SK-N-SH (cell line): ENCODE data around the gene GLI2. TPM values are rescaled to one million over a fixed set of nuclear protein-coding genes. Genes with fewer than 3 reads are reported as not detected.

Experiments used
- CTCF ChIA-PET: fragments of 300-600, 350-600 bp; formaldehyde crosslinking; extraction: SDS; loops from one replicate; lab custom pipeline; 2021; lab: Yijun Ruan, JAX
- POLR2A ChIA-PET: fragments of 350-600 bp; sonication (Branson Sonifier 250); formaldehyde crosslinking; extraction: SDS; loops from one replicate; lab custom pipeline; 2020; ENCODE audit warnings: antibody characterized with exemption, inconsistent platforms; lab: Yijun Ruan, JAX
- DNase-seq: peaks from one replicate; pipeline ENCODE4 v3.0.0; 2012
- H2AFZ ChIP-seq: fragments of 200-600 bp; sonication (generic); 2 replicates; pipeline ENCODE4 v1.8.1; 2016; ENCODE audit warnings: antibody characterized with exemption, mild to moderate bottlenecking, low read depth
- H3F3A ChIP-seq: fragments of 200-600 bp; sonication (generic); replicated peaks from 2 replicates; pipeline ENCODE3; 2016; ENCODE audit warnings: antibody characterized with exemption, mild to moderate bottlenecking; ENCODE audit not compliant: insufficient read depth
- H3K27ac ChIP-seq, 2 experiments: fragments of 200-500 bp in 1 of 2; fragments of 200-600 bp in 1 of 2; sonication (Bioruptor generic) in 1 of 2; sonication (generic), shearing (Covaris generic) in 1 of 2; 2 replicates each; pipeline versions ENCODE4 v1.5.1 to v1.6.1; 2014 to 2016; ENCODE audit warnings: low read depth in 2 of 2, inconsistent platforms in 1 of 2, low read length in 1 of 2, mild to moderate bottlenecking in 1 of 2, mixed read lengths in 1 of 2
- H3K27me3 ChIP-seq: fragments of 200-600 bp; sonication (generic), shearing (Covaris generic); 2 replicates; pipeline ENCODE4 v1.6.1; 2016; ENCODE audit warnings: mixed run types; ENCODE audit not compliant: insufficient read depth
- H3K36me3 ChIP-seq, 2 experiments: fragments of 200-500 bp in 1 of 2; fragments of 200-600 bp in 1 of 2; sonication (Bioruptor generic) in 1 of 2; sonication (generic) in 1 of 2; replicated peaks in 1 of 2; 2 replicates each; pipeline versions ENCODE3 to v1.5.1; 2014 to 2016; ENCODE audit warnings: low read length in 1 of 2, mild to moderate bottlenecking in 1 of 2; ENCODE audit not compliant: insufficient read depth in 2 of 2, control insufficient read depth in 1 of 2
- H3K4me1 ChIP-seq, 2 experiments: fragments of 200-500 bp in 1 of 2; fragments of 200-600 bp in 1 of 2; sonication (Bioruptor generic) in 1 of 2; sonication (generic), shearing (Covaris generic) in 1 of 2; 2 replicates each; pipeline versions ENCODE4 v1.5.1 to v1.6.1; 2014 to 2016; ENCODE audit warnings: low read depth in 1 of 2, low read length in 1 of 2, mixed run types in 1 of 2; ENCODE audit not compliant: insufficient read depth in 2 of 2, control insufficient read depth in 1 of 2
- H3K4me2 ChIP-seq: fragments of 200-600 bp; sonication (generic), shearing (Covaris generic); 2 replicates; pipeline ENCODE4 v1.6.1; 2017; ENCODE audit warnings: mixed run types
- H3K4me3 ChIP-seq, 2 experiments: fragments of 200-500 bp in 1 of 2; fragments of 200-600 bp in 1 of 2; sonication (Bioruptor generic) in 1 of 2; sonication (generic), shearing (Covaris generic) in 1 of 2; 2 replicates each; pipeline versions ENCODE4 v1.5.1 to v1.8.1; 2014 to 2016; ENCODE audit warnings: low read depth in 2 of 2, inconsistent platforms in 1 of 2, low read length in 1 of 2, mild to moderate bottlenecking in 1 of 2, mixed read lengths in 1 of 2, moderate library complexity in 1 of 2
- H3K79me2 ChIP-seq: fragments of 200-600 bp; sonication (generic); 2 replicates; pipeline ENCODE4 v1.8.1; 2017; ENCODE audit warnings: mild to moderate bottlenecking; ENCODE audit not compliant: insufficient read depth
- H3K9ac ChIP-seq: fragments of 200-600 bp; sonication (generic); 2 replicates; pipeline ENCODE4 v1.6.1; 2017; ENCODE audit warnings: mixed run types
- H3K9me2 ChIP-seq: fragments of 200-600 bp; sonication (generic); 2 replicates; pipeline ENCODE4 v1.6.1; 2017; ENCODE audit warnings: mixed run types
- H3K9me3 ChIP-seq: fragments of 200-600 bp; sonication (generic); 2 replicates; pipeline ENCODE4 v1.6.1; 2017; ENCODE audit warnings: mixed run types, mild to moderate bottlenecking, moderate library complexity
- H4K20me1 ChIP-seq: fragments of 200-600 bp; sonication (generic); 2 replicates; pipeline ENCODE4 v1.6.1; 2017; ENCODE audit warnings: mild to moderate bottlenecking, mixed run types; ENCODE audit not compliant: insufficient read depth
- ELF1 ChIP-seq: IDR thresholded peaks from 2 replicates; pipeline ENCODE4 v1.4.0; 2012
- EP300 ChIP-seq, 2 experiments: IDR thresholded peaks; 2 replicates each; pipeline versions ENCODE4 v1.4.0 to v1.6.1; 2012; ENCODE audit warnings: borderline replicate concordance in 1 of 2, low read depth in 1 of 2, low read length in 1 of 2
- FOXJ3 ChIP-seq: sonication (generic); formaldehyde crosslinking; IDR thresholded peaks from 2 replicates; pipeline ENCODE4 v1.5.1; 2020; ENCODE audit warnings: mild to moderate bottlenecking, missing genetic modification reagents
- FOXM1 ChIP-seq: IDR thresholded peaks from 2 replicates; pipeline ENCODE4 v1.4.0; 2012; ENCODE audit warnings: low read depth, mild to moderate bottlenecking
- JUND ChIP-seq: IDR thresholded peaks from 2 replicates; pipeline ENCODE4 v1.4.0; 2012
- MXI1 ChIP-seq: IDR thresholded peaks from 2 replicates; pipeline ENCODE4 v1.6.1; 2012; ENCODE audit warnings: mild to moderate bottlenecking, low read depth, low read length, improper control_type of control experiment
- NFIC ChIP-seq: IDR thresholded peaks from 2 replicates; pipeline ENCODE4 v1.4.0; 2012; ENCODE audit warnings: borderline replicate concordance
- PBX3 ChIP-seq: IDR thresholded peaks from 2 replicates; pipeline ENCODE4; 2012
- POLR2AphosphoS5 ChIP-seq: IDR thresholded peaks from 2 replicates; pipeline ENCODE4 v1.6.1; 2012; ENCODE audit warnings: low read depth, low read length
- RFX5 ChIP-seq: IDR thresholded peaks from 2 replicates; pipeline ENCODE4 v1.6.1; 2012; ENCODE audit warnings: mild to moderate bottlenecking, improper control_type of control experiment, low read length
- SIN3A ChIP-seq: IDR thresholded peaks from 2 replicates; pipeline ENCODE4 v1.6.1; 2012; ENCODE audit warnings: low read depth, mild to moderate bottlenecking, low read length, moderate library complexity, borderline replicate concordance
- TAF1 ChIP-seq: IDR thresholded peaks from 2 replicates; pipeline ENCODE4 v1.6.1; 2012; ENCODE audit warnings: low read depth, mild to moderate bottlenecking, low read length, moderate library complexity, borderline replicate concordance
- TEAD4 ChIP-seq: IDR thresholded peaks from 2 replicates; pipeline ENCODE4 v1.4.0; 2012; ENCODE audit warnings: mild to moderate bottlenecking, borderline replicate concordance; ENCODE audit not compliant: insufficient read depth
- YY1 ChIP-seq: IDR thresholded peaks from 2 replicates; pipeline ENCODE4 v1.4.0; 2012; ENCODE audit warnings: low read depth, mild to moderate bottlenecking
- WGBS: methylation state at CpG from one replicate; pipeline ENCODE4 v1.1.6; 2017; ENCODE audit warnings: low lambda C conversion rate; 5-methylcytosine and 5-hydroxymethylcytosine counted together
- polyA plus RNA-seq, 3 experiments: library from polyadenylated mRNA; depleted of rRNA; stranded (reverse); fragments of >200 nt; gene quantifications; 2 replicates each; pipeline ENCODE4 v1.2.3, GENCODE V29; 2012
- TF ChIP-seq, protein P1 (sequence below): IDR thresholded peaks from 2 replicates; pipeline ENCODE4 v1.6.1; 2012; ENCODE audit warnings: mild to moderate bottlenecking, low read depth, low read length, moderate library complexity
- TF ChIP-seq, protein P2 (sequence below): IDR thresholded peaks from 2 replicates; pipeline ENCODE4 v1.4.0; 2012; ENCODE audit warnings: low read depth, borderline replicate concordance
- TF ChIP-seq, protein P3 (sequence below): fragments of 150-350 bp; IDR thresholded peaks from 2 replicates; pipeline ENCODE4 v1.6.1; 2016; ENCODE audit warnings: mild to moderate bottlenecking, low read depth, low read length

GLI2 gene
- polyA plus RNA-seq, 1 of the 3 experiments (the other 2 are of a cell fraction) = 3.4 TPM

- H3K27ac ChIP-seq = no peak overlapping the region
- ChIA-PET POLR2A (no interaction called here), CTCF (interaction anchor here (1.5 to 2.5 kb wide), 4 partner anchors 46 to 338 kb away, joined by 3 to 9 read pairs (median 8); no protein-coding TSS in a partner anchor)
- H3K4me2 ChIP-seq = 0 out of 2 replicates have a peak overlapping the region, but pooled peaks have one; percentile 15
- peaks cover 53% of the 10 kb centered on the region for H4K20me1 ChIP-seq
- H2AFZ ChIP-seq = no peak overlapping the region
- no peaks in the 10 kb centered on the region for H3F3A ChIP-seq
- no peaks in the 10 kb centered on the region for H3K9me3 ChIP-seq
- H3K9ac ChIP-seq = no peak overlapping the region
- H3K36me3 ChIP-seq = no peaks in the 10 kb centered on the region
- H3K27me3 ChIP-seq = no peaks in the 10 kb centered on the region
- peak; percentile 68 for DNase-seq
- no peak overlapping the region for H3K4me3 ChIP-seq
- 65% methylated on average over 65 of the region's 81 CpGs for WGBS
- peaks cover 11 to 23% of the 10 kb centered on the region in 2 experiments; a peak in 3 of 4 replicates for H3K4me1 ChIP-seq
- peaks cover 96% of the 10 kb centered on the region for H3K79me2 ChIP-seq
- TF ChIP-seq, protein P1, sequence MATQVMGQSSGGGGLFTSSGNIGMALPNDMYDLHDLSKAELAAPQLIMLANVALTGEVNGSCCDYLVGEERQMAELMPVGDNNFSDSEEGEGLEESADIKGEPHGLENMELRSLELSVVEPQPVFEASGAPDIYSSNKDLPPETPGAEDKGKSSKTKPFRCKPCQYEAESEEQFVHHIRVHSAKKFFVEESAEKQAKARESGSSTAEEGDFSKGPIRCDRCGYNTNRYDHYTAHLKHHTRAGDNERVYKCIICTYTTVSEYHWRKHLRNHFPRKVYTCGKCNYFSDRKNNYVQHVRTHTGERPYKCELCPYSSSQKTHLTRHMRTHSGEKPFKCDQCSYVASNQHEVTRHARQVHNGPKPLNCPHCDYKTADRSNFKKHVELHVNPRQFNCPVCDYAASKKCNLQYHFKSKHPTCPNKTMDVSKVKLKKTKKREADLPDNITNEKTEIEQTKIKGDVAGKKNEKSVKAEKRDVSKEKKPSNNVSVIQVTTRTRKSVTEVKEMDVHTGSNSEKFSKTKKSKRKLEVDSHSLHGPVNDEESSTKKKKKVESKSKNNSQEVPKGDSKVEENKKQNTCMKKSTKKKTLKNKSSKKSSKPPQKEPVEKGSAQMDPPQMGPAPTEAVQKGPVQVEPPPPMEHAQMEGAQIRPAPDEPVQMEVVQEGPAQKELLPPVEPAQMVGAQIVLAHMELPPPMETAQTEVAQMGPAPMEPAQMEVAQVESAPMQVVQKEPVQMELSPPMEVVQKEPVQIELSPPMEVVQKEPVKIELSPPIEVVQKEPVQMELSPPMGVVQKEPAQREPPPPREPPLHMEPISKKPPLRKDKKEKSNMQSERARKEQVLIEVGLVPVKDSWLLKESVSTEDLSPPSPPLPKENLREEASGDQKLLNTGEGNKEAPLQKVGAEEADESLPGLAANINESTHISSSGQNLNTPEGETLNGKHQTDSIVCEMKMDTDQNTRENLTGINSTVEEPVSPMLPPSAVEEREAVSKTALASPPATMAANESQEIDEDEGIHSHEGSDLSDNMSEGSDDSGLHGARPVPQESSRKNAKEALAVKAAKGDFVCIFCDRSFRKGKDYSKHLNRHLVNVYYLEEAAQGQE = no peak
- no peak for TF ChIP-seq PBX3
- TF ChIP-seq ELF1 = no peak
- TF ChIP-seq EP300 (IDR thresholded peaks at IDR 0.05; ENCODE audit: borderline replicate concordance in 1 of 2, low read depth in 1 of 2, low read length in 1 of 2) = no peak
- TF ChIP-seq FOXJ3 (CRISPR knock-in tag) = no peak
- TF ChIP-seq, protein P2, sequence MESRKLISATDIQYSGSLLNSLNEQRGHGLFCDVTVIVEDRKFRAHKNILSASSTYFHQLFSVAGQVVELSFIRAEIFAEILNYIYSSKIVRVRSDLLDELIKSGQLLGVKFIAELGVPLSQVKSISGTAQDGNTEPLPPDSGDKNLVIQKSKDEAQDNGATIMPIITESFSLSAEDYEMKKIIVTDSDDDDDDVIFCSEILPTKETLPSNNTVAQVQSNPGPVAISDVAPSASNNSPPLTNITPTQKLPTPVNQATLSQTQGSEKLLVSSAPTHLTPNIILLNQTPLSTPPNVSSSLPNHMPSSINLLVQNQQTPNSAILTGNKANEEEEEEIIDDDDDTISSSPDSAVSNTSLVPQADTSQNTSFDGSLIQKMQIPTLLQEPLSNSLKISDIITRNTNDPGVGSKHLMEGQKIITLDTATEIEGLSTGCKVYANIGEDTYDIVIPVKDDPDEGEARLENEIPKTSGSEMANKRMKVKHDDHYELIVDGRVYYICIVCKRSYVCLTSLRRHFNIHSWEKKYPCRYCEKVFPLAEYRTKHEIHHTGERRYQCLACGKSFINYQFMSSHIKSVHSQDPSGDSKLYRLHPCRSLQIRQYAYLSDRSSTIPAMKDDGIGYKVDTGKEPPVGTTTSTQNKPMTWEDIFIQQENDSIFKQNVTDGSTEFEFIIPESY = no peak
- TF ChIP-seq FOXM1 = no peak
- no peak for TF ChIP-seq NFIC
- TF ChIP-seq TAF1 = no peak
- TF ChIP-seq TEAD4 = no peak
- no peak for TF ChIP-seq JUND
- TF ChIP-seq YY1 = no peak
- no peak for TF ChIP-seq RFX5
- TF ChIP-seq, protein P3, sequence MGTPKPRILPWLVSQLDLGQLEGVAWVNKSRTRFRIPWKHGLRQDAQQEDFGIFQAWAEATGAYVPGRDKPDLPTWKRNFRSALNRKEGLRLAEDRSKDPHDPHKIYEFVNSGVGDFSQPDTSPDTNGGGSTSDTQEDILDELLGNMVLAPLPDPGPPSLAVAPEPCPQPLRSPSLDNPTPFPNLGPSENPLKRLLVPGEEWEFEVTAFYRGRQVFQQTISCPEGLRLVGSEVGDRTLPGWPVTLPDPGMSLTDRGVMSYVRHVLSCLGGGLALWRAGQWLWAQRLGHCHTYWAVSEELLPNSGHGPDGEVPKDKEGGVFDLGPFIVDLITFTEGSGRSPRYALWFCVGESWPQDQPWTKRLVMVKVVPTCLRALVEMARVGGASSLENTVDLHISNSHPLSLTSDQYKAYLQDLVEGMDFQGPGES = no peak
- no peak for TF ChIP-seq SIN3A
- no peak for TF ChIP-seq POLR2AphosphoS5
- TF ChIP-seq MXI1 = no peak
- H3K9me2 ChIP-seq = no peaks in the 10 kb centered on the region
Observed at GRCh38 chr2:120741571-120742561, 6.2 kb downstream of the GLI2 start.
